Liver (tissue), 9 donors: ENCODE measurements around the gene SLC22A12. TPM values are rescaled to one million over a fixed set of nuclear protein-coding genes. Genes with fewer than 3 reads are reported as not detected.

Source experiments
- DNase-seq: peaks from one replicate; pipeline ENCODE4 v3.0.0-alpha.2; 2017; ENCODE audit warnings: low spot score
- H3K27ac ChIP-seq, 2 donors: one replicate each; pipeline ENCODE4 v1.7.0; 2013; ENCODE audit warnings: inconsistent platforms in 2 of 2, low read length in 2 of 2, control low read depth in 1 of 2, low read depth in 1 of 2, mild to moderate bottlenecking in 1 of 2
- H3K27me3 ChIP-seq, 4 donors: one replicate each; pipeline versions ENCODE4 v1.6.1 to v1.7.0; 2013; ENCODE audit warnings: low read length in 3 of 4, inconsistent platforms in 1 of 4, mild to moderate bottlenecking in 1 of 4, moderate library complexity in 1 of 4; ENCODE audit not compliant: control insufficient read depth in 4 of 4, insufficient read depth in 4 of 4
- H3K36me3 ChIP-seq, 4 donors: one replicate each; pipeline versions ENCODE4 v1.6.1 to v1.7.0; 2013; ENCODE audit warnings: low read length in 3 of 4, mild to moderate bottlenecking in 3 of 4, low read depth in 1 of 4, moderate library complexity in 1 of 4; ENCODE audit not compliant: control insufficient read depth in 4 of 4, insufficient read depth in 3 of 4
- H3K4me1 ChIP-seq, 4 donors: one replicate each; pipeline versions ENCODE4 v1.6.1 to v1.7.0; 2013; ENCODE audit warnings: low read length in 3 of 4, mild to moderate bottlenecking in 3 of 4, moderate library complexity in 1 of 4; ENCODE audit not compliant: control insufficient read depth in 4 of 4, insufficient read depth in 4 of 4
- H3K4me3 ChIP-seq, 3 donors: one replicate each; pipeline versions ENCODE4 v1.6.1 to v1.7.0; 2013; ENCODE audit warnings: low read length in 3 of 3, control low read depth in 1 of 3, low read depth in 1 of 3, mild to moderate bottlenecking in 1 of 3
- H3K9ac ChIP-seq, 2 donors: one replicate each; pipeline ENCODE4 v1.7.0; 2013; ENCODE audit warnings: low read length in 2 of 2, mild to moderate bottlenecking in 2 of 2, moderate library complexity in 2 of 2, control low read depth in 1 of 2, low read depth in 1 of 2
- H3K9me3 ChIP-seq, 4 donors: one replicate each; pipeline versions ENCODE4 v1.6.1 to v1.7.0; 2013; ENCODE audit warnings: low read length in 3 of 4; ENCODE audit not compliant: control insufficient read depth in 4 of 4
- ATF3 ChIP-seq: IDR thresholded peaks from 2 replicates; pipeline ENCODE4 v1.6.1; 2016; ENCODE audit warnings: antibody characterized with exemption
- EGR1 ChIP-seq, 2 donors: IDR thresholded peaks; 2 replicates each; pipeline ENCODE4 v1.6.1; 2016 to 2018; ENCODE audit warnings: antibody characterized with exemption in 2 of 2, low read depth in 2 of 2
- FOXA1 ChIP-seq: IDR thresholded peaks from 2 replicates; pipeline ENCODE4 v1.6.1; 2016; ENCODE audit warnings: antibody characterized with exemption
- FOXA2 ChIP-seq: IDR thresholded peaks from 2 replicates; pipeline ENCODE4 v1.6.1; 2016; ENCODE audit warnings: antibody characterized with exemption
- HNF4A ChIP-seq, 2 donors: conservative IDR thresholded peaks; 2 replicates each; pipeline ENCODE4 v1.6.1; 2016; ENCODE audit warnings: antibody characterized with exemption in 2 of 2, mild to moderate bottlenecking in 2 of 2
- NR2F2 ChIP-seq: IDR thresholded peaks from 2 replicates; pipeline ENCODE4 v1.6.1; 2016; ENCODE audit warnings: antibody characterized with exemption
- RAD21 ChIP-seq, 2 donors: IDR thresholded peaks; 2 replicates each; pipeline ENCODE4 v1.6.1; 2016; ENCODE audit warnings: antibody characterized with exemption in 2 of 2, mild to moderate bottlenecking in 2 of 2
- SP1 ChIP-seq: IDR thresholded peaks from 2 replicates; pipeline ENCODE4 v1.6.1; 2018; ENCODE audit warnings: antibody characterized with exemption, mild to moderate bottlenecking
- TAF1 ChIP-seq: conservative IDR thresholded peaks from 2 replicates; pipeline ENCODE4 v1.6.1; 2016; ENCODE audit warnings: antibody characterized with exemption, mild to moderate bottlenecking
- WGBS: extraction: QIAGEN DNeasy Blood & Tissue Kit; methylation state at CpG from one replicate; pipeline ENCODE4 v1.1.7; 2013; 5-methylcytosine and 5-hydroxymethylcytosine counted together
- polyA plus RNA-seq, 2 donors: library from polyadenylated mRNA; stranded (reverse) in 1 of 2; unstranded in 1 of 2; fragments of 200-250 nt in 1 of 2; fragments of >200 nt in 1 of 2; fragmentation: Nextera tagmentation in 1 of 2; extraction: Ambion mirVana in 1 of 2; gene quantifications; one replicate each; pipeline versions ENCODE4 v1.2.1 to v1.2.3, GENCODE V29; 2013 to 2015
- total RNA-seq, 2 donors: library from RNA; depleted of rRNA; stranded (reverse); fragments of >200 nt; gene quantifications; one replicate each; pipeline ENCODE4 v1.2.3, GENCODE V29; 2014
- TF ChIP-seq, protein P1 (sequence below): fragments of 150-350 bp; IDR thresholded peaks from 2 replicates; pipeline ENCODE4 v1.5.1; 2017; ENCODE audit warnings: improper control_type of control experiment, low read depth, low read length; ENCODE audit not compliant: missing input control
- TF ChIP-seq, protein P2 (sequence below): IDR thresholded peaks from 2 replicates; pipeline ENCODE4 v1.6.1; 2016; ENCODE audit warnings: antibody characterized with exemption
- TF ChIP-seq, protein P3 (sequence below): IDR thresholded peaks from 2 replicates; pipeline ENCODE4 v1.6.1; 2016; ENCODE audit warnings: antibody characterized with exemption
- donor health status: healthy.
- donor health status: healthy.
- donor health status: healthy.
- donor health status: healthy.
- donor health status: healthy.

The SLC22A12 gene
- total and polyA plus RNA-seq, 4 donors, result under 0.01 to 0.02 TPM; not detected in 2

GRCh38 chr11:64604458-64605243 is 13.6 kb downstream of the SLC22A12 start:
- no peak overlapping the region for H3K27ac ChIP-seq
- 78% methylated on average over 7 of the region's 7 CpGs for WGBS
- peaks cover 0 to 4% (median 0%) of the 10 kb centered on the region in 4 donors for H3K27me3 ChIP-seq
- H3K36me3 ChIP-seq, result no peaks in the 10 kb centered on the region
- no peaks in the 10 kb centered on the region for H3K4me1 ChIP-seq
- H3K9ac ChIP-seq, result no peak overlapping the region
- TF ChIP-seq NR2F2, result no peak
- TF ChIP-seq TAF1, result no peak
- TF ChIP-seq EGR1 (IDR thresholded peaks at IDR 0.05; ENCODE audit: low read depth in 2 of 2), result no peak
- TF ChIP-seq RAD21 (IDR thresholded peaks at IDR 0.05), result no peak
- no peak for TF ChIP-seq HNF4A (conservative IDR thresholded peaks at IDR 0.05)
- TF ChIP-seq FOXA1, result no peak
- TF ChIP-seq, protein P1, sequence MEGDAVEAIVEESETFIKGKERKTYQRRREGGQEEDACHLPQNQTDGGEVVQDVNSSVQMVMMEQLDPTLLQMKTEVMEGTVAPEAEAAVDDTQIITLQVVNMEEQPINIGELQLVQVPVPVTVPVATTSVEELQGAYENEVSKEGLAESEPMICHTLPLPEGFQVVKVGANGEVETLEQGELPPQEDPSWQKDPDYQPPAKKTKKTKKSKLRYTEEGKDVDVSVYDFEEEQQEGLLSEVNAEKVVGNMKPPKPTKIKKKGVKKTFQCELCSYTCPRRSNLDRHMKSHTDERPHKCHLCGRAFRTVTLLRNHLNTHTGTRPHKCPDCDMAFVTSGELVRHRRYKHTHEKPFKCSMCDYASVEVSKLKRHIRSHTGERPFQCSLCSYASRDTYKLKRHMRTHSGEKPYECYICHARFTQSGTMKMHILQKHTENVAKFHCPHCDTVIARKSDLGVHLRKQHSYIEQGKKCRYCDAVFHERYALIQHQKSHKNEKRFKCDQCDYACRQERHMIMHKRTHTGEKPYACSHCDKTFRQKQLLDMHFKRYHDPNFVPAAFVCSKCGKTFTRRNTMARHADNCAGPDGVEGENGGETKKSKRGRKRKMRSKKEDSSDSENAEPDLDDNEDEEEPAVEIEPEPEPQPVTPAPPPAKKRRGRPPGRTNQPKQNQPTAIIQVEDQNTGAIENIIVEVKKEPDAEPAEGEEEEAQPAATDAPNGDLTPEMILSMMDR, result no peak
- TF ChIP-seq SP1, result no peak
- no peak for TF ChIP-seq FOXA2
- TF ChIP-seq ATF3, result no peak
- no peaks in the 10 kb centered on the region for H3K9me3 ChIP-seq
- DNase-seq, result no peak
- no peak overlapping the region for H3K4me3 ChIP-seq

DNA sequence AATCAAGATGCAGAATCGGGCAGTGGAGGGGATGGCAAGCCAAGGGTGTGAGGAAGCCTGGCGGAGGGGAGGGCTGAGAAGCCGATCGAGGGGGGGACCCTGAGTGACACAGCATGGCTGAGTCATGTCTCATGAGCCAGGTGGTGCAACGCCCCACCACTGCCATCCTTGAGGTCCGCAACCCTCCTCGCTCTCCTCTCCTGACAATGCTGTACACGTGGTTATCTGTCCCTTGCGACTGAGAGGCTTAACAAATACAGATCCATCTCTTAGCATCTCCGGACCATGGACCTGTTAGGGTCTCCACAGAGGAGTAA is 14.2 kb downstream of the SLC22A12 start:
- no peaks in the 10 kb centered on the region for H3K9me3 ChIP-seq
- peaks cover 0 to 4% (median 0%) of the 10 kb centered on the region in 4 donors for H3K27me3 ChIP-seq
- TF ChIP-seq, protein P2, sequence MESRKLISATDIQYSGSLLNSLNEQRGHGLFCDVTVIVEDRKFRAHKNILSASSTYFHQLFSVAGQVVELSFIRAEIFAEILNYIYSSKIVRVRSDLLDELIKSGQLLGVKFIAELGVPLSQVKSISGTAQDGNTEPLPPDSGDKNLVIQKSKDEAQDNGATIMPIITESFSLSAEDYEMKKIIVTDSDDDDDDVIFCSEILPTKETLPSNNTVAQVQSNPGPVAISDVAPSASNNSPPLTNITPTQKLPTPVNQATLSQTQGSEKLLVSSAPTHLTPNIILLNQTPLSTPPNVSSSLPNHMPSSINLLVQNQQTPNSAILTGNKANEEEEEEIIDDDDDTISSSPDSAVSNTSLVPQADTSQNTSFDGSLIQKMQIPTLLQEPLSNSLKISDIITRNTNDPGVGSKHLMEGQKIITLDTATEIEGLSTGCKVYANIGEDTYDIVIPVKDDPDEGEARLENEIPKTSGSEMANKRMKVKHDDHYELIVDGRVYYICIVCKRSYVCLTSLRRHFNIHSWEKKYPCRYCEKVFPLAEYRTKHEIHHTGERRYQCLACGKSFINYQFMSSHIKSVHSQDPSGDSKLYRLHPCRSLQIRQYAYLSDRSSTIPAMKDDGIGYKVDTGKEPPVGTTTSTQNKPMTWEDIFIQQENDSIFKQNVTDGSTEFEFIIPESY, result no peak
- TF ChIP-seq, protein P3, sequence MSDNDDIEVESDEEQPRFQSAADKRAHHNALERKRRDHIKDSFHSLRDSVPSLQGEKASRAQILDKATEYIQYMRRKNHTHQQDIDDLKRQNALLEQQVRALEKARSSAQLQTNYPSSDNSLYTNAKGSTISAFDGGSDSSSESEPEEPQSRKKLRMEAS, result no peak
- no peak overlapping the region for H3K4me3 ChIP-seq
- H3K27ac ChIP-seq, result no peak overlapping the region
- no peak for DNase-seq
- H3K9ac ChIP-seq, result no peak overlapping the region
- H3K36me3 ChIP-seq, result no peaks in the 10 kb centered on the region
- H3K4me1 ChIP-seq, result no peaks in the 10 kb centered on the region
- 65% methylated on average over 10 of the region's 10 CpGs for WGBS
